ENCODE measurements around the gene GRM1.

Gene GRM1

GRCh38 chr6:146028851-146029572 lies at the start of gene GRM1:
TSS of gene GRM1 (plus strand) at chr6:146029062. CDS start at chr6:146029518, 456 bp downstream.
- DNase-seq: no peak

GRCh38 chr6:146009338-146009737 lies 19.5 kb upstream of the GRM1 start:
- no peak for DNase-seq

- DNase-seq: no peak
Measured at GRCh38 chr6:146014233-146014632, 14.6 kb upstream of the GRM1 start.

- no peak for DNase-seq
Measured at GRCh38 chr6:146017672-146018071, 11.2 kb upstream of the GRM1 start.

GRCh38 chr6:146026873-146027272 lies 2.0 kb upstream of the GRM1 start:
- DNase-seq: no peak

GRCh38 chr6:146027586-146028251 lies 1.1 kb upstream of the GRM1 start:
- DNase-seq: no peak

GRCh38 chr6:146028252-146028795 lies 538 bp upstream of the GRM1 start:
- DNase-seq: no peak

GRCh38 chr6:146029573-146030184 lies 817 bp downstream of the GRM1 start:
- DNase-seq: no peak

GRCh38 chr6:146032387-146032786 lies 3.5 kb downstream of the GRM1 start:
- DNase-seq: no peak

- DNase-seq: no peak
Measured at GRCh38 chr6:146040360-146040759, 11.5 kb downstream of the GRM1 start.

GRCh38 chr6:146041282-146041681 lies 12.4 kb downstream of the GRM1 start:
- no peak for DNase-seq

- no peak for DNase-seq
Measured at GRCh38 chr6:146047371-146047770, 18.5 kb downstream of the GRM1 start.

GRCh38 chr6:146050168-146050567 lies 21.3 kb downstream of the GRM1 start:
- no peak for DNase-seq

GRCh38 chr6:146056506-146056905 lies 27.6 kb downstream of the GRM1 start:
- DNase-seq: no peak

- no peak for DNase-seq
Measured at GRCh38 chr6:146065690-146066089, 36.8 kb downstream of the GRM1 start.

- DNase-seq: no peak
Measured at GRCh38 chr6:146066506-146066905, 37.6 kb downstream of the GRM1 start.

- DNase-seq: no peak
Measured at GRCh38 chr6:146071781-146072180, 42.9 kb downstream of the GRM1 start.

- no peak for DNase-seq
Measured at GRCh38 chr6:146077992-146078391, 49.1 kb downstream of the GRM1 start.

- DNase-seq: no peak
Measured at GRCh38 chr6:146087386-146087785, 58.5 kb downstream of the GRM1 start.

- no peak for DNase-seq
Measured at GRCh38 chr6:146090474-146090873, 61.6 kb downstream of the GRM1 start.

- DNase-seq: no peak
Measured at GRCh38 chr6:146092961-146093686, 64.3 kb downstream of the GRM1 start.

- no peak for DNase-seq
Measured at GRCh38 chr6:146095481-146095880, 66.6 kb downstream of the GRM1 start.

GRCh38 chr6:146097586-146097985 lies 68.7 kb downstream of the GRM1 start:
- DNase-seq: no peak
